Esophagus squamous epithelium (tissue), 5 donors: ENCODE results near the gene KRTAP2-3. TPM values are rescaled to one million over a fixed set of nuclear protein-coding genes. Genes with fewer than 3 reads are reported as not detected.
"Not testable (repeated sequence)": the region's sequence is repeated elsewhere in the genome, so short reads cannot be mapped to it uniquely, and the experiment has no call there.

Experiments
- DNase-seq: peaks from one replicate; lab custom pipeline; 2025; lab: John Stamatoyannopoulos, UW
- H3K27ac ChIP-seq, 4 donors: fragments of 200-600 bp; sonication (generic); one replicate each; pipeline ENCODE4 v1.5.1; 2016 to 2019; ENCODE audit warnings: mild to moderate bottlenecking in 1 of 4
- H3K27me3 ChIP-seq, 4 donors: fragments of 200-600 bp; sonication (generic); 1 replicate in 3 of 4; 2 replicates in 1 of 4; pipeline versions ENCODE4 v1.5.1 to v1.6.0; 2017 to 2021; ENCODE audit warnings: antibody characterized with exemption in 1 of 4
- H3K36me3 ChIP-seq, 3 donors: fragments of 200-600 bp; sonication (generic); one replicate each; pipeline ENCODE4 v1.5.1; 2016 to 2019
- H3K4me1 ChIP-seq, 3 donors: fragments of 200-600 bp; sonication (generic); one replicate each; pipeline ENCODE4 v1.5.1; 2017 to 2019
- H3K4me3 ChIP-seq, 4 donors: fragments of 200-600 bp; sonication (generic); 1 replicate in 3 of 4; 2 replicates in 1 of 4; pipeline ENCODE4 v1.5.1; 2016 to 2019; ENCODE audit warnings: mild to moderate bottlenecking in 2 of 4, moderate library complexity in 1 of 4
- H3K9me3 ChIP-seq, 3 donors: fragments of 200-600 bp; sonication (generic); one replicate each; pipeline ENCODE4 v1.5.1; 2016 to 2019
- CTCF ChIP-seq, 6 experiments: fragments of 450-650 bp in 4 of 6; fragments of 200-600 bp in 2 of 6; sonication (generic) in 2 of 6; IDR thresholded peaks; one replicate each; pipeline ENCODE4 v1.5.1; 2016 to 2019; ENCODE audit warnings: antibody characterized with exemption in 6 of 6, mild to moderate bottlenecking in 4 of 6, moderate library complexity in 4 of 6
- POLR2A ChIP-seq, 4 donors: fragments of 450-650 bp; IDR thresholded peaks; one replicate each; pipeline ENCODE4 v1.6.1; 2017; ENCODE audit warnings: antibody characterized with exemption in 4 of 4, mild to moderate bottlenecking in 4 of 4, moderate library complexity in 3 of 4
- WGBS, 2 donors: methylation state at CpG; one replicate each; pipeline ENCODE4 v1.1.5; 2018; 5-methylcytosine and 5-hydroxymethylcytosine counted together
- intact Hi-C: fragments of 100-400 bp; cut with DNase I; formaldehyde crosslinking; loops from one replicate; pipeline ENCODE4 v1.15.0; 2022
- total RNA-seq, 4 donors: library from RNA; depleted of rRNA; stranded (reverse); fragments of >200 nt; gene quantifications; one replicate each; pipeline ENCODE4 v1.1.0, GENCODE V29; 2016
- donor health status: DM: yes; HTN: yes; CAD: no.

Gene KRTAP2-3
- total RNA-seq = not detected

DNA sequence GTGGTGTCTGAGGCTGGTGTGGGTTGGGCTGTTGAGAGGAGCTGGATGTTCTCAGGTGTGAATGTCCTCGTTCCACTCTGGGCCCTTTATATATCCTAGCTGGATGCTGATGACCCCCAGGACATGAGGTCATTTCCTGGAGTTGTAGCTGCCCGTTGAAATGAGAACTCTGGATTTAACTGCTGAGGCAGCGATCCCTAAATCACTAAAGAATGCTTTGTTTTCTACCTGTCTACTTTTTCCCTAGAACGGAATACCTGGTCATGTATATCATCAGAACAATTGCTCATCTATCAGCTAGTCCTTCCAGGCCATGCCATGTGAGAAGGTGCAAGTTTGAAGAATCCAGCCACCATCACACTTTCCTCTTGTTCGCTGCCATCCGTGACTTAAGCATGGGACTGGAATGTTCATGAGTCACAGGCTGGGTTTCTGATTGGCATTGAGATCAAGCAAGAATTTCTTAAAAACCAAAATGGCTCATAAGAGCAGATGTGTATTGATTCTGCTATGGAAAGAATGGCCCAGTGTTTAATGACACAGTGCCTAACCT lies at the start of gene KRTAP2-3:
Gene KRTAP2-3 (minus strand): TSS at position 63 of the 553 bp plus-strand sequence. CDS start 64 bp downstream, outside the sequence.
- TF ChIP-seq CTCF (IDR thresholded peaks at IDR 0.05) = no peak
- no peak for TF ChIP-seq POLR2A (IDR thresholded peaks at IDR 0.05)
- Histone ChIP-seq H3K9me3 (no peaks in the 10 kb centered on the region), H3K36me3 (no peaks in the 10 kb centered on the region), H3K4me1 (no peaks in the 10 kb centered on the region), H3K27ac (no peak within 1 kb of the TSS), H3K4me3 (no peak within 1 kb of the TSS), H3K27me3 (peaks cover 0 to 15% (median 0%) of the 10 kb centered on the region in 4 donors)
- DNase-seq = no peak
- 56 to 74% methylated on average over 6 of the region's 6 CpGs for WGBS, 2 donors
- intact Hi-C loops = no loop called here

- WGBS, 2 donors = 0 to 36% methylated on average over 1 of the region's 1 CpG
- DNase-seq, H3K4me3 ChIP-seq, H3K9me3 ChIP-seq, H3K27ac ChIP-seq, H3K36me3 ChIP-seq, intact Hi-C loops, H3K4me1 ChIP-seq: not testable (repeated sequence)
- H3K27me3 ChIP-seq = peaks cover 0 to 19% (median 0%) of the 10 kb centered on the region in 4 donors
These were observed 48.9 kb upstream of the KRTAP2-3 start for GRCh38 chr17:41108728-41109386.

GRCh38 chr17:41107941-41108450 lies 48.1 kb upstream of the KRTAP2-3 start:
- Histone ChIP-seq H3K36me3 (no peaks in the 10 kb centered on the region), H3K27me3 (peaks cover 0 to 18% (median 0%) of the 10 kb centered on the region in 4 donors), H3K4me3 (no peak overlapping the region), H3K9me3 (no peaks in the 10 kb centered on the region), H3K27ac (no peak overlapping the region), H3K4me1 (no peaks in the 10 kb centered on the region)
- no peak for TF ChIP-seq CTCF (IDR thresholded peaks at IDR 0.05)
- TF ChIP-seq POLR2A (IDR thresholded peaks at IDR 0.05) = no peak
- 63 to 82% methylated on average over 1 of the region's 1 CpG for WGBS, 2 donors
- no peak for DNase-seq
- intact Hi-C loops = no loop called here

DNA sequence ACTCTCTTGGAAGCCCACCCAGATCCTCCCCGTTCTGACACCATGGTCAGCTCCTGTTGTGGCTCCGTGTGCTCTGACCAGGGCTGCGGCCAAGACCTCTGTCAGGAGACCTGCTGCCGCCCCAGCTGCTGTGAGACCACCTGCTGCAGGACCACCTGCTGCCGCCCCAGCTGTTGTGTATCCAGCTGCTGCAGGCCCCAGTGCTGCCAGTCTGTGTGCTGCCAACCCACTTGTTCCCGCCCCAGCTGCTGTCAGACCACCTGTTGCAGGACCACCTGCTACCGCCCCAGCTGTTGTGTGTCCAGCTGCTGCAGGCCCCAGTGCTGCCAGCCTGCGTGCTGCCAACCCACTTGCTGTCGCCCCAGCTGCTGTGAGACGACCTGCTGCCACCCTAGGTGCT lies 45.4 kb upstream of the KRTAP2-3 start, which contains the start of gene KRTAP4-9:
Gene KRTAP4-9 (plus strand): TSS at position 43 of the 400 bp plus-strand sequence. CDS start 0 bp downstream, at position 43.
- H3K4me1 ChIP-seq, DNase-seq, H3K9me3 ChIP-seq, H3K36me3 ChIP-seq, H3K4me3 ChIP-seq, intact Hi-C loops, H3K27ac ChIP-seq: not testable (repeated sequence)
- peaks cover 0 to 18% (median 0%) of the 10 kb centered on the region in 4 donors for H3K27me3 ChIP-seq
- WGBS, 2 donors = 87% methylated on average over 5 of the region's 10 CpGs; no CpG with 5 or more reads in 1 of the 2 donors

DNA sequence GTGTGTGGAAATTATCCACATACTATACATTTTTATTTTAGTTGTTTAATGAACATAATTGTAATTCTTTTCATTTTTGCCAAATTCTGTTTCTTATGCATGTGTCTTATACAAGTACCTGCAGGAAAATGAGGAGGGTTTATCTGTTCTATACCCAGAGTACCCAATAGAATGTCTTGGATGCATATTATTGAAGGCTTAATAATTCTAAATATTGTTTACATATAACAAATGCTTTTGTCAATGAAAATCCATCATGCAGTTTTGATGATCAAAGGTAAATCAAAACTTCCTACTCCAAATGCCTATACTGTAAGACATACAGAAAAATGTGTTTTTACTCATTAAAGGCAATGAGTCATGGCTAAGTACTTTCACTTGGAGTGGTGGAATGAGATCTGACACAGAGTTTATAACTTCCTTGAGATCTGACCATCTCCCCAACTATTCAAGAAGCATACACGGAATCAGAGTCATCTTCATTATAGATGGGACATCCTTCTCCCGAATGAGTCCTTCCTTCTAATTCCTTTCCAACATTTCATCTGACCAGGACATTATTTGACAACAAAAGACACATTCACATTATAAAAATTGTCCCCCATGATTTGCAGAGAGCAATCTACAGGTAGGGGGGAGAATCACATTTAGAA lies 44.6 kb upstream of the KRTAP2-3 start:
- H3K27me3 ChIP-seq = peaks cover 0 to 18% (median 0%) of the 10 kb centered on the region in 4 donors
- H3K4me1 ChIP-seq, H3K9me3 ChIP-seq, H3K4me3 ChIP-seq, H3K36me3 ChIP-seq, DNase-seq, H3K27ac ChIP-seq, intact Hi-C loops: not testable (repeated sequence)
- 34 to 43% methylated on average over 2 of the region's 2 CpGs for WGBS, 2 donors

GRCh38 chr17:41103896-41104295 lies 44.0 kb upstream of the KRTAP2-3 start:
- no peaks in the 10 kb centered on the region for H3K4me1 ChIP-seq
- H3K36me3 ChIP-seq = no peaks in the 10 kb centered on the region
- no peak overlapping the region for H3K27ac ChIP-seq
- intact Hi-C loops = no loop called here
- no peaks in the 10 kb centered on the region for H3K9me3 ChIP-seq
- TF ChIP-seq CTCF (IDR thresholded peaks at IDR 0.05) (no peak), POLR2A (IDR thresholded peaks at IDR 0.05) (no peak)
- peaks cover 0 to 18% (median 0%) of the 10 kb centered on the region in 4 donors for H3K27me3 ChIP-seq
- 81% methylated on average over 1 of the region's 1 CpG for WGBS, 2 donors
- no peak overlapping the region for H3K4me3 ChIP-seq
- no peak for DNase-seq
